Neural cell (in vitro differentiated cells): Measurements from ENCODE around the gene ATP11C. TPM values are rescaled to one million over a fixed set of nuclear protein-coding genes. Genes with fewer than 3 reads are reported as not detected.

Experiments used
- H2AFZ ChIP-seq: fragments of 200-600, 300-800 bp; sonication (generic), shearing (Covaris generic); 2 replicates; pipeline ENCODE4 v1.6.0; 2014; ENCODE audit warnings: low read depth, mild to moderate bottlenecking, antibody characterized with exemption, low read length, moderate library complexity
- H3F3A ChIP-seq: fragments of 200-600 bp; shearing (Covaris generic); 2 replicates; pipeline ENCODE4 v1.6.1; 2016; ENCODE audit warnings: mild to moderate bottlenecking, moderate library complexity, mixed read lengths, antibody characterized with exemption, low read length; ENCODE audit not compliant: insufficient read depth, poor library complexity, severe bottlenecking
- H3K27ac ChIP-seq: fragments of 200-600, 300-800 bp; sonication (generic), shearing (Covaris generic); 2 replicates; pipeline ENCODE4 v1.5.1; 2014; ENCODE audit warnings: mild to moderate bottlenecking, low read length, moderate library complexity
- H3K27me3 ChIP-seq: fragments of 300-800, 200-600 bp; sonication (generic), shearing (Covaris generic); 2 replicates; pipeline ENCODE4 v1.6.0; 2014; ENCODE audit warnings: mild to moderate bottlenecking, low read depth, low read length, moderate library complexity; ENCODE audit not compliant: insufficient read depth
- H3K36me3 ChIP-seq: fragments of 300-800, 200-600 bp; sonication (generic), shearing (Covaris generic); 2 replicates; pipeline ENCODE4 v1.5.1; 2014; ENCODE audit warnings: mild to moderate bottlenecking, antibody characterized with exemption, low read length, moderate library complexity; ENCODE audit not compliant: insufficient read depth
- H3K4me2 ChIP-seq: fragments of 300-800, 200-600 bp; sonication (generic), shearing (Covaris generic); 2 replicates; pipeline ENCODE4 v1.6.0; 2014; ENCODE audit warnings: mild to moderate bottlenecking, low read length
- H3K4me3 ChIP-seq: fragments of 300-800, 200-600 bp; sonication (generic), shearing (Covaris generic); 2 replicates; pipeline ENCODE4 v1.5.1; 2014; ENCODE audit warnings: mild to moderate bottlenecking, low read length, moderate library complexity
- H3K79me2 ChIP-seq: fragments of 200-600 bp; shearing (Covaris generic); replicated peaks from 2 replicates; pipeline ENCODE4 v1.6.0; 2014; ENCODE audit warnings: mild to moderate bottlenecking, low read length, moderate library complexity; ENCODE audit not compliant: insufficient read depth
- H3K9ac ChIP-seq: fragments of 300-800, 200-600 bp; sonication (generic), shearing (Covaris generic); 2 replicates; pipeline ENCODE4 v1.6.1; 2016; ENCODE audit warnings: mild to moderate bottlenecking, low read length, mixed read lengths
- H3K9me2 ChIP-seq: fragments of 200-600 bp; shearing (Covaris generic); 2 replicates; pipeline ENCODE4 v1.6.1; 2016; ENCODE audit warnings: mild to moderate bottlenecking, low read length, mixed read lengths; ENCODE audit not compliant: insufficient read depth
- H3K9me3 ChIP-seq: fragments of 200-600, 300-800 bp; sonication (generic), shearing (Covaris generic); 2 replicates; pipeline ENCODE4 v1.6.1; 2016; ENCODE audit warnings: mild to moderate bottlenecking, mixed run types, low read length, moderate library complexity, mixed read lengths
- H4K20me1 ChIP-seq: fragments of 200-600 bp; shearing (Covaris generic); 2 replicates; pipeline ENCODE4 v1.6.1; 2016; ENCODE audit warnings: mild to moderate bottlenecking, mixed run types; ENCODE audit not compliant: insufficient read depth
- CTCF ChIP-seq: fragments of 450-650 bp; IDR thresholded peaks from 2 replicates; pipeline ENCODE4 v1.5.1; 2014; ENCODE audit warnings: antibody characterized with exemption, mild to moderate bottlenecking, moderate library complexity; ENCODE audit not compliant: poor library complexity, severe bottlenecking
- EP300 ChIP-seq: fragments of 450-650 bp; conservative IDR thresholded peaks from 2 replicates; pipeline ENCODE4 v1.6.1; 2014; ENCODE audit warnings: antibody characterized with exemption, mild to moderate bottlenecking, moderate library complexity; ENCODE audit not compliant: poor library complexity, severe bottlenecking
- EZH2 ChIP-seq: fragments of 200-600, 300-800 bp; shearing (Covaris generic), sonication (generic); IDR thresholded peaks from 2 replicates; pipeline ENCODE4 v1.6.1; 2014; ENCODE audit warnings: antibody characterized with exemption, low read length, borderline replicate concordance, mild to moderate bottlenecking; ENCODE audit not compliant: insufficient read depth, poor library complexity, severe bottlenecking
- MXI1 ChIP-seq: fragments of 450-650 bp; conservative IDR thresholded peaks from 2 replicates; pipeline ENCODE4 v1.6.1; 2014; ENCODE audit warnings: antibody characterized with exemption, mild to moderate bottlenecking; ENCODE audit not compliant: poor library complexity, severe bottlenecking
- POLR2AphosphoS5 ChIP-seq: IDR thresholded peaks from 2 replicates; pipeline ENCODE4 v1.6.1; 2012
- RAD21 ChIP-seq: fragments of 450-650 bp; conservative IDR thresholded peaks from 2 replicates; pipeline ENCODE4 v1.6.1; 2014; ENCODE audit warnings: antibody characterized with exemption, mild to moderate bottlenecking, moderate library complexity
- REST ChIP-seq: IDR thresholded peaks from 2 replicates; pipeline ENCODE4 v1.6.1; 2012; ENCODE audit warnings: borderline replicate concordance
- SMC3 ChIP-seq: fragments of 450-650 bp; conservative IDR thresholded peaks from 2 replicates; pipeline ENCODE4 v1.6.1; 2014; ENCODE audit warnings: antibody characterized with exemption, mild to moderate bottlenecking, moderate library complexity; ENCODE audit not compliant: poor library complexity
- TAF1 ChIP-seq: IDR thresholded peaks from 2 replicates; pipeline ENCODE4 v1.6.1; 2012; ENCODE audit warnings: low read depth
- polyA plus RNA-seq: library from polyadenylated mRNA; depleted of rRNA; stranded (reverse); fragments of >200 nt; gene quantifications from 2 replicates; pipeline ENCODE4 v1.2.3, GENCODE V29; 2014

ATP11C gene
- polyA plus RNA-seq, 1 donor from 2014 or later = 111 TPM

GRCh38 chrX:139784807-139785206 is 148.0 kb downstream of the ATP11C start:
- no peak overlapping the region for H3K27ac ChIP-seq
- no peaks in the 10 kb centered on the region for H3K9me3 ChIP-seq
- no peaks in the 10 kb centered on the region for H3K79me2 ChIP-seq
- no peaks in the 10 kb centered on the region for H3K36me3 ChIP-seq
- H3K4me2 ChIP-seq = no peak overlapping the region
- no peaks in the 10 kb centered on the region for H3K27me3 ChIP-seq
- no peak overlapping the region for H3K4me3 ChIP-seq
- H2AFZ ChIP-seq = no peak overlapping the region
- no peaks in the 10 kb centered on the region for H3K9me2 ChIP-seq
- TF ChIP-seq SMC3 (no peak), REST (no peak), RAD21 (no peak), TAF1 (no peak), EZH2 (no peak), CTCF (no peak), MXI1 (no peak), POLR2AphosphoS5 (no peak), EP300 (no peak)
- no peaks in the 10 kb centered on the region for H4K20me1 ChIP-seq
- no peak overlapping the region for H3K9ac ChIP-seq
- no peaks in the 10 kb centered on the region for H3F3A ChIP-seq

- H3K9me2 ChIP-seq = no peaks in the 10 kb centered on the region
- H3K4me2 ChIP-seq = no peak overlapping the region
- no peaks in the 10 kb centered on the region for H3F3A ChIP-seq
- no peak overlapping the region for H3K4me3 ChIP-seq
- no peak for TF ChIP-seq SMC3
- TF ChIP-seq MXI1 = no peak
- TF ChIP-seq CTCF = no peak
- TF ChIP-seq POLR2AphosphoS5 = no peak
- no peak for TF ChIP-seq RAD21
- TF ChIP-seq REST = no peak
- TF ChIP-seq TAF1 = no peak
- TF ChIP-seq EZH2 = no peak
- no peak for TF ChIP-seq EP300
- H3K27me3 ChIP-seq = no peaks in the 10 kb centered on the region
- H4K20me1 ChIP-seq = no peaks in the 10 kb centered on the region
- H3K36me3 ChIP-seq = no peaks in the 10 kb centered on the region
- no peak overlapping the region for H2AFZ ChIP-seq
- H3K9me3 ChIP-seq = no peaks in the 10 kb centered on the region
- H3K9ac ChIP-seq = no peak overlapping the region
- no peaks in the 10 kb centered on the region for H3K79me2 ChIP-seq
- H3K27ac ChIP-seq = no peak overlapping the region
Observed at GRCh38 chrX:139783959-139784358, 148.9 kb downstream of the ATP11C start.
